Measurements from ENCODE around the gene NR1H4. TPM values are rescaled to one million over a fixed set of nuclear protein-coding genes. Genes with fewer than 3 reads are reported as not detected.
"Not testable (repeated sequence)": the region's sequence is repeated elsewhere in the genome, so short reads cannot be mapped to it uniquely, and the experiment has no call there.

Gene NR1H4
- not detected for total RNA-seq

GRCh38 chr12:100473716-100474150, at the start of gene NR1H4:
NR1H4 (plus strand) TSS chr12:100473866; CDS start chr12:100493324, 19,458 bp downstream.
- no peak for DNase-seq

- no peak for DNase-seq
Measured at GRCh38 chr12:100426145-100426544, 47.5 kb upstream of the NR1H4 start.

GRCh38 chr12:100427078-100427477, 46.6 kb upstream of the NR1H4 start:
- no peak for DNase-seq

DNA sequence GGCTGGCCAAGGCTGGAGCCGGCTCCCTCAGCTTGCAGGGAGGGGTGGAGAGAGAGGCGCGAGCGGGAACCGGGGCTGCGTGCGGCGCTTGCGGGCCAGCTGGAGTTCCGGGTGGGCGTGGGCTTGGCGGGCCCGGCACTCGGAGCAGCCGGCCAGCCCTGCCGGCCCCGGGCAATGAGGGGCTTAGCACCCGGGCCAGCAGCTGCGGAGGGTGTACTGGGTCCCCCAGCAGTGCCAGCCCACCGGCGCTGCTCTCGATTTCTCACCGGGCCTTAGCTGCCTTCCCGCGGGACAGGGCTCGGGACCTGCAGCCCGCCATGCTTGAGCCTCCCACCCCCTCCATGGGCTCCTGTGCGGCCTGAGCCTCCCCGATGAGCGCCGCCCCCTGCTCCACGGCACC, 43.4 kb upstream of the NR1H4 start:
- DNase-seq: not testable (repeated sequence)

- DNase-seq: no peak
Measured at GRCh38 chr12:100433701-100434100, 40.0 kb upstream of the NR1H4 start.

DNA sequence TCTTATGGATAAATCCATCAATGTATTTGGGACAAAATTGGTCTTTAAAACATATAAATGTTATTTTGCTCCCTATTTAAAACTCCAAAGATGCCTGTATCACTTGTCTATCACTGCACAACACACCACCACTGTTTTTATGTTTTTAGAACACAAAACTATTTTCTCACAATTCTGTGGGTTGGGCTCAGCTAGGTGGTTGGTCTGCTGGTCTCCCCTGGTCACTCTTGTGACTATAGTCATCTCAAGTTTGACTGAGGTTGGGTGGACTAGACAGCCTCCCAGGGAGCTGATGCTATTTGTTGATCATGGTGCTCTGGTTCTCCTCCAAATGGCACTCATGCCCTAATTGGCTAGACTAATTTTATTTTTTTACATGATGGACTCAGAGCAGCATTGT, 39.5 kb upstream of the NR1H4 start:
- no peak for DNase-seq

DNA sequence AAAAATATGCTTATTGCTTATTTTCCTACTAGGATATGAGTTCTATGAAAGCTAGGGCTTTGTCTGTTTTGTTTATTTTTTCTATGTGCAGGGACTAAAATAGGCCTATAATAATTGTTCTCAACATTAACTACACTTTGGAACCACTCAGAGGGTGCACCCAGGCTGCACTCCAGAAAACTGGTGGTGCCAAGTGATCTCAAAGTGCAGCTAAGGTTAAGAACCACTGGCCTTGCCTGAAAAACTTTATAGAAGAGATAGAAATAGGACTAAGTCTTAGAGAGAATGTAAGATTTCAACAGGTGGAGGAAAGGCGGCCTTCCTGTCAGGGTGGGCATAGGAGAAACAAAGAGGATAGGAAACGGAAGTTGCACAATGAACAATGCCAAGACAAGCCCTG, 37.7 kb upstream of the NR1H4 start:
- DNase-seq: no peak

DNA sequence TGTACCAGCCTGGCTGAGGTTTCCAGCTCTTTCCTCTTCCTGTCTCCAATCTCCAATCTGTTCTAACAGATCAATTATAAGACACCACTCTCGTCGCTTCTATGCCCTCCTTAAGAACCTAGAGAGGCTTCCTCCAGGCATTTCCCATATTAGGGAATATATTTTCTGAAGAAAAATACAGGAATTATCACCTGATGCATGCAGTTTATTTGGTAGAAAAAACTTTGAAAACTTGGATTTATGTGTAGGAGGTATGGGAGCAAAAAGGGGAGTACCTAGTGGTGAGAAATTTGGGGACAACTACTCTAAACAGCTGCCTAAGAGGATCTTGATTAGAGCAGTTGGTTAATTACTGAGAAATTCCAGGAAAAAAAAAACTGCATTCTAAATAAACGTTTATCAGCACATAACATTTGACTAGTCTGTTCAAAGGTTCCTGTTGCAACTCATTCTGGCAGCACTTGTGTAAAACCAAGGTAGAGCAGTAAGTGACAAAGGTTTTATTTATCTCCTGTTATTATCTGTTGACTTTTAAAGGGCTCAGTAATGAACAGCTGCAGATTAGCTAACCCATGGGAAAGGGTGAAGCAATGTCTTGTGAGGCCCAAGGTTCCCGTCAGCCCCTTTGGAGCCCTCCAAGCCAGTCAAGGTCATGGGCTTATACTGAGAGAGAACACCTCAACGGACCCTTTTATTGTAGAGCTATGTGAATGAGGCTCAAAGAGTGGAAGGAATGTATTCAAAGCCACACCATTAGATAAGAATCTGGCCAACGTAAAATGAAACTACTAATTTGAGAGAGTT, 36.4 kb upstream of the NR1H4 start:
- no peak for DNase-seq

DNA sequence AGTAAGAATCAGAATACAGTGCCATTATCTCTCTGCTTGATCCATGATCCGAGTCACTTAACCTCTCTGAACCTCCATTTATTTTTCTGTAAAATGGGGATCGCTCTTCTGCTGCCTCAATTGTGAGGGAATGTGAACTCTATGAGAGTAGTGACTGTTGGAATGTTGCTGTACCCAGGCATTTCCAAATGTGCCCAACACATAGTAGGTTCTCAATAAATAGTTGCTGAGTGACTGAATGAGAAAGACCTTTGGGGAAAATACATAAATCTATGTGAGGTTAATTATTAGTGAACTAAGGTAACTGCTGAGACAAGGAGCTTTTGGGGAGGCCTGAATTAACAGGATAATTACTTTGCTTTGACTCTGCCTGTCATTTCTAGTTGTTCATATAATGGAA, 33.9 kb upstream of the NR1H4 start:
- DNase-seq: no peak

DNA sequence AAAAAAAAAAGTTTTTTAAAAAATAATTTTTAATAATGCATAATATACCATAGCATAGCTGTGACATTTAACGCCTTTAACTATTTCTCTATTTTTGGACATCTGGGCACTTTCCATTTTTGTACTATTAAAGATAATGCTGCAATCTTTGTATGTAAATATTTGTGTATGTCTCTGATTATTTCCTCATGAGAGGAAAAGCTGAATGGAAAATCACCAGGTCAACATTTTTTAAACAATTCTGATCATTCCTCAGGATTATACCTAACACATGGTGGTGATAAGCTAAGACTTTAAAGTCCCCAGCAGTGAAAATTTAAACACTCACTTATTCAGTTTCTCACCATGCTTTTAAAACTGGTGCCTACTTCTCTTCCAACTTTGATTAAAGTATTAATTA, 31.3 kb upstream of the NR1H4 start:
- DNase-seq: no peak

GRCh38 chr12:100443434-100443833, 30.2 kb upstream of the NR1H4 start:
- no peak for DNase-seq

DNA sequence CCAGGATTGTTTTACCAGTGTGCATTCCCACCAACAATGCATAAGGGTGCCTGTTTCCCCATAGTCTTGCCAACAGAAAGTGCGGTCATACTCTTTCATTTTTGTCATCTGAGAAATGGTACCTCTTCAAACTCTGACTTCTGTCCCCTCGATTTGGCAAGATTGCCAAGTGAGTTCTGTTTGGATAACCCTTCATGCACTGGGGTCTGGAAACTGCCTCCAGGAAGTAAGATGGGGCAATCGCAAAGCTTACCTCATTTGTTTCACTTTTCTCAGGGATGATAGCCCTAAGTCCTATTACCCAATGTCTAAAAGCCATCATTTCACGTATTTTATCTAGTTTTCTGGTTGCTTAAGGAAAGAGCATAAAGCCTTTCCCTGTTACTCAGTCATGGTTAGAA, 28.6 kb upstream of the NR1H4 start:
- no peak for DNase-seq

GRCh38 chr12:100447381-100447780, 26.3 kb upstream of the NR1H4 start:
- DNase-seq: no peak

DNA sequence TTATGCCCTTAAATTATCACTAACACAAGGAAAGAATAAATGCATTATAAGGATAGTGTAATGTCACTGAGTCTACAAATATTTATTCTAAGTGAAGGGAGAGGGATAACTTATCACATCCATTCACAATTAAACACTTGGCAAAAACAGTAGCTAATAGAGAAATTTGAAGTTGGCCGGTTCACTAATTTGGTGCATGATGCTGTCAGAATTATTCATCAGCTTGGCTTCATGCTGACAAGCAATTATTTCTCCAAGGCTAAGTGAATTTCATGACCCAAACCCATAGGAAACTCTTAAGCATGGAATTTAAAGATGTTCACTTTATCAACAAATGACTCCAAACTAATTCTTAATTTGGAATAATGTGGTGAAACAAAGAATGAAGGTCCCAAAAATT, 25.0 kb upstream of the NR1H4 start:
- DNase-seq: no peak

DNA sequence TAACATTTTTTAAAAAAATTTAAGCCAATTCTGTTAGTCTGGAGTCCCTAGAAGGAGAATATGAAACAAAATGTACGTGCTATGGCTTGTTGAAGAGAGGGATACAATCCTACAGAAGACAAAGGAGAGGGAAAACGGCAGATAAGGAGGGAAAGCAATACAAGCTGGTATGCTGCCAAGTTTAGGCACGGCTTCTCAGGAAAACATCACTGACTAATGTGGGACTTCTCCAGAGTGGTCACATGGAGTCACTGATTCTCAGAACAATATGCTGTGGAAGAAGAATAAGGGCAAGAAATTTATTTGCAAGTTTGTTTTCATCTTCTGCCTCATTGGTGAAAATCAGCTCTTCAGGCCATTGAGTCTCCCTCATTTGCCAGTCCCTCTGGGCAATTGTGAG, 22.9 kb upstream of the NR1H4 start:
- no peak for DNase-seq

DNA sequence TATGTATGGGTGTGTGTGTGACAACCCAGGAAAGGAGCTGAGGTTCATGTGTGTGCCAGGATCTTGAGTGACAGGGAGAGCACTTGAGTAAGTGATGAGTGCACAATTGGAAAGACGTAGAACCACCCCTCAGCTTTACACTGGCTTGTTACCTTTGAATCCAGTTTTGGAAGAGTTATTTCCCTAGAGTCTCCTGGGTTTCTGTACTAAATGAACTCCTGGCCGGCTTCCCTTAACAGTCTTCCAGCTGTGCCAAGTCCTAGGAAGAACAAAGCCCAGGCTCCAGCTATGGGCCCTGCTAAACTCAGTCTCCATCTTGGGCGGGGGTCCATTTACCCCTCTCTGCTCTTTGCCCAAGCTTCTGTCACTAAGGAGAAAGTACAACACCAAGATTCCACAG, 19.7 kb upstream of the NR1H4 start:
- DNase-seq: no peak

GRCh38 chr12:100455896-100456295, 17.8 kb upstream of the NR1H4 start:
- no peak for DNase-seq

GRCh38 chr12:100458191-100458590, 15.5 kb upstream of the NR1H4 start:
- DNase-seq: no peak

DNA sequence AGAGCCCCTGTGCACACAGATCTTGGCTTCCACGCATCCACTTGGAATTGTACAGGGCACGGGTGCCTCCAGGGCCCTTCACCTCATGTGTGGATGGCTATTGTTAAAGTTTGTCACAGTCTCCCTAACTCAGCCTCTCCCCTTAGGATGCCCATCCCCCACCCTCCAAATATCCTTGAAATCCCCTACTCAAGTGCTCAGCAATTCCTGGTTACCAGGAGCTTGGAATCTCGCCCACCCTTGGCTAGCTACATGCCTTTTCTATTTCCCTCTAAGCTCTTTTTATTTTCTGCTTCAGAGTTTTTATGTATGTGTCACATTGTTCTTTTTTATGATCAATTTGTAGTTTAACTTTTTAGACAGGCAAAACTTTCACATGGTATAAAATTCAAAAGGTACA, 13.0 kb upstream of the NR1H4 start:
- no peak for DNase-seq

- no peak for DNase-seq
Measured at GRCh38 chr12:100461330-100461973, 12.2 kb upstream of the NR1H4 start.

- DNase-seq: no peak
Measured at GRCh38 chr12:100463661-100464060, 10.0 kb upstream of the NR1H4 start.

GRCh38 chr12:100464529-100464928, 9.1 kb upstream of the NR1H4 start:
- no peak for DNase-seq

GRCh38 chr12:100468126-100468525, 5.5 kb upstream of the NR1H4 start:
- DNase-seq: no peak

- no peak for DNase-seq
Measured at GRCh38 chr12:100472325-100472724, 1.3 kb upstream of the NR1H4 start.

All from effector CD4-positive, alpha-beta T cell (primary cell).